CD14-positive monocyte (primary cell): ENCODE measurements around the gene LUZP2. TPM values are rescaled to one million over a fixed set of nuclear protein-coding genes. Genes with fewer than 3 reads are reported as not detected.

Experiments
- DNase-seq, 3 donors: peaks; one replicate each; pipeline ENCODE4 v3.0.0-alpha.2; 2011 to 2022
- H2AFZ ChIP-seq: 2 replicates; pipeline ENCODE4 v1.6.0; 2012; ENCODE audit warnings: mild to moderate bottlenecking, low read depth, low read length, inconsistent platforms; ENCODE audit not compliant: insufficient read depth, poor library complexity, severe bottlenecking
- H3K27ac ChIP-seq, 2 donors: 1 replicate in 1 of 2; 2 replicates in 1 of 2; pipeline ENCODE4 v1.5.1; 2012 to 2013; ENCODE audit warnings: low read length in 2 of 2, control low read depth in 1 of 2, inconsistent platforms in 1 of 2, low read depth in 1 of 2, mild to moderate bottlenecking in 1 of 2
- H3K27me3 ChIP-seq, 2 donors: one replicate each; pipeline versions ENCODE4 v1.6.0 to v1.6.1; 2011 to 2013; ENCODE audit warnings: low read length in 2 of 2; ENCODE audit not compliant: control insufficient read depth in 2 of 2, insufficient read depth in 2 of 2
- H3K36me3 ChIP-seq, 2 donors: replicated peaks in 1 of 2; 1 replicate in 1 of 2; 2 replicates in 1 of 2; pipeline versions ENCODE4 v1.5.1 to v1.6.1; 2012 to 2013; ENCODE audit warnings: low read length in 2 of 2, control low read depth in 1 of 2, inconsistent platforms in 1 of 2, mild to moderate bottlenecking in 1 of 2; ENCODE audit not compliant: insufficient read depth in 2 of 2, control insufficient read depth in 1 of 2
- H3K4me1 ChIP-seq, 2 donors: 1 replicate in 1 of 2; 2 replicates in 1 of 2; pipeline versions ENCODE4 v1.5.1 to v1.6.1; 2012 to 2013; ENCODE audit warnings: low read length in 2 of 2, control low read depth in 1 of 2, inconsistent platforms in 1 of 2, mild to moderate bottlenecking in 1 of 2, moderate library complexity in 1 of 2; ENCODE audit not compliant: insufficient read depth in 2 of 2, control insufficient read depth in 1 of 2
- H3K4me2 ChIP-seq: replicated peaks from 2 replicates; pipeline ENCODE3; 2012; ENCODE audit warnings: low read length, moderate library complexity, mild to moderate bottlenecking; ENCODE audit not compliant: poor library complexity, severe bottlenecking; ENCODE audit errors: extremely low read depth
- H3K4me3 ChIP-seq, 3 experiments: fragments of 200-600 bp in 1 of 3; sonication (generic) in 1 of 3; replicated peaks in 1 of 3; 1 replicate in 2 of 3; 2 replicates in 1 of 3; pipeline ENCODE4 v1.5.1; 2011 to 2013; ENCODE audit warnings: low read length in 3 of 3, mild to moderate bottlenecking in 3 of 3, control low read depth in 2 of 3, low read depth in 2 of 3, inconsistent platforms in 1 of 3, moderate library complexity in 1 of 3
- H3K79me2 ChIP-seq: 2 replicates; pipeline ENCODE4 v1.6.0; 2012; ENCODE audit warnings: mild to moderate bottlenecking, control low read depth, inconsistent platforms, low read length, moderate library complexity; ENCODE audit not compliant: insufficient read depth
- H3K9ac ChIP-seq: 2 replicates; pipeline ENCODE4 v1.6.0; 2017; ENCODE audit warnings: low read length, mild to moderate bottlenecking; ENCODE audit not compliant: insufficient read depth, poor library complexity, severe bottlenecking
- H3K9me3 ChIP-seq, 2 donors: replicated peaks in 1 of 2; 1 replicate in 1 of 2; 2 replicates in 1 of 2; pipeline versions ENCODE4 v1.5.1 to v1.6.1; 2012 to 2013; ENCODE audit warnings: low read length in 2 of 2, control low read depth in 1 of 2; ENCODE audit not compliant: control insufficient read depth in 1 of 2, insufficient read depth in 1 of 2
- H4K20me1 ChIP-seq: 2 replicates; pipeline ENCODE4 v1.6.0; 2012; ENCODE audit warnings: mild to moderate bottlenecking, low read length, control low read depth, moderate library complexity; ENCODE audit not compliant: insufficient read depth
- H3K27ac Mint-ChIP-seq, 7 donors: one replicate each; pipeline ENCODE4 v1.8.0; 2020; ENCODE audit warnings: mild to moderate bottlenecking in 7 of 7, mixed read lengths in 7 of 7, moderate library complexity in 6 of 7, inconsistent platforms in 2 of 7
- H3K27me3 Mint-ChIP-seq, 3 donors: one replicate each; pipeline ENCODE4 v1.8.0; 2021 to 2022; ENCODE audit warnings: low read depth in 3 of 3, mild to moderate bottlenecking in 3 of 3, mixed read lengths in 3 of 3, moderate library complexity in 3 of 3, inconsistent platforms in 1 of 3
- H3K36me3 Mint-ChIP-seq, 2 donors: one replicate each; pipeline ENCODE4 v1.8.0; 2020; ENCODE audit warnings: mixed read lengths in 2 of 2, inconsistent platforms in 1 of 2, mild to moderate bottlenecking in 1 of 2
- H3K4me1 Mint-ChIP-seq: one replicate; pipeline ENCODE4 v1.8.0; 2020; ENCODE audit warnings: mild to moderate bottlenecking, mixed read lengths
- H3K4me3 Mint-ChIP-seq, 2 donors: one replicate each; pipeline ENCODE4 v1.8.0; 2020; ENCODE audit warnings: mild to moderate bottlenecking in 2 of 2, mixed read lengths in 2 of 2, moderate library complexity in 1 of 2
- H3K9me3 Mint-ChIP-seq, 7 donors: one replicate each; pipeline ENCODE4 v1.8.0; 2020 to 2022; ENCODE audit warnings: mixed read lengths in 7 of 7, mild to moderate bottlenecking in 6 of 7, moderate library complexity in 6 of 7, inconsistent platforms in 2 of 7
- whole genome bisulfite sequencing: methylation state at CpG from one replicate; pipeline ENCODE4 v1.1.5; 2013; ENCODE audit warnings: missing lambda C conversion rate; ENCODE audit not compliant: insufficient coverage; 5-methylcytosine and 5-hydroxymethylcytosine counted together
- intact Hi-C, 2 donors: fragments of 100-400 bp; cut with micrococcal nuclease; formaldehyde crosslinking; loops; one replicate each; pipeline versions ENCODE4 v1.15.0 to v1.15.1; 2023
- polyA plus RNA-seq, 3 donors: library from polyadenylated mRNA; depleted of rRNA in 1 of 3; unstranded in 2 of 3; stranded (reverse) in 1 of 3; fragments of 300-500 nt in 2 of 3; fragments of >200 nt in 1 of 3; fragmentation: Illumina TruSeq in 2 of 3; gene quantifications; 1 replicate in 2 of 3; 2 replicates in 1 of 3; pipeline ENCODE4 v1.2.3, GENCODE V29; 2012 to 2021
- TF ChIP-seq, protein P1 (sequence below): fragments of 200-600 bp; IDR thresholded peaks from one replicate; pipeline ENCODE4 v1.8.0; 2022; ENCODE audit warnings: antibody characterized with exemption, mild to moderate bottlenecking

Gene LUZP2
- polyA plus RNA-seq, 3 donors = not detected

DNA sequence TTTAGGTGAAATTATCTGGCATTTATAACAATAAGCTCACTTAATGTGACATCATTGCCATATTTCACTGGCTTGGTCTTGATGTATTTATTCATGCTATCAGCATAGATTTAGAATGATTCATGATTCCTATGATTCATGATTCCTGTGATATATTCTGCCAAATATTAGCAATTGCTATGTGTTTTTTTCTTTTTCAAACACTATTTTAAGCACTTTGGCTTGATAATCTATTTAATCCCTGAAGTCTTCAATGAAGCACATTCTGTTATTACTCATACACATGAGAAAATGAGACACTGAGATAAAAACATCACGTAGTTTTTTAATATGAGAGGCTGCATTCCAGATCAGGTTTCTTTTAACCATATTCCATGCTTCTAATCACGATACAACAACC lies 78.5 kb downstream of the LUZP2 start:
- H3K9me3 ChIP-seq = no peaks in the 10 kb centered on the region
- H3K27ac ChIP-seq = no peak overlapping the region
- no peaks in the 10 kb centered on the region for H3K79me2 ChIP-seq
- intact Hi-C loops = no loop called here
- no peak overlapping the region for H3K4me2 ChIP-seq
- Mint-ChIP-seq H3K27me3 (no peaks in the 10 kb centered on the region), H3K4me1 (no peaks in the 10 kb centered on the region), H3K36me3 (no peaks in the 10 kb centered on the region), H3K27ac (no peak overlapping the region), H3K4me3 (no peak overlapping the region), H3K9me3 (no peaks in the 10 kb centered on the region)
- 100% methylated on average over 1 of the region's 2 CpGs for WGBS
- H2AFZ ChIP-seq = no peak overlapping the region
- no peaks in the 10 kb centered on the region for H3K36me3 ChIP-seq
- H4K20me1 ChIP-seq = no peaks in the 10 kb centered on the region
- H3K27me3 ChIP-seq = no peaks in the 10 kb centered on the region
- no peak for DNase-seq
- no peak overlapping the region for H3K4me3 ChIP-seq
- TF ChIP-seq, protein P1, sequence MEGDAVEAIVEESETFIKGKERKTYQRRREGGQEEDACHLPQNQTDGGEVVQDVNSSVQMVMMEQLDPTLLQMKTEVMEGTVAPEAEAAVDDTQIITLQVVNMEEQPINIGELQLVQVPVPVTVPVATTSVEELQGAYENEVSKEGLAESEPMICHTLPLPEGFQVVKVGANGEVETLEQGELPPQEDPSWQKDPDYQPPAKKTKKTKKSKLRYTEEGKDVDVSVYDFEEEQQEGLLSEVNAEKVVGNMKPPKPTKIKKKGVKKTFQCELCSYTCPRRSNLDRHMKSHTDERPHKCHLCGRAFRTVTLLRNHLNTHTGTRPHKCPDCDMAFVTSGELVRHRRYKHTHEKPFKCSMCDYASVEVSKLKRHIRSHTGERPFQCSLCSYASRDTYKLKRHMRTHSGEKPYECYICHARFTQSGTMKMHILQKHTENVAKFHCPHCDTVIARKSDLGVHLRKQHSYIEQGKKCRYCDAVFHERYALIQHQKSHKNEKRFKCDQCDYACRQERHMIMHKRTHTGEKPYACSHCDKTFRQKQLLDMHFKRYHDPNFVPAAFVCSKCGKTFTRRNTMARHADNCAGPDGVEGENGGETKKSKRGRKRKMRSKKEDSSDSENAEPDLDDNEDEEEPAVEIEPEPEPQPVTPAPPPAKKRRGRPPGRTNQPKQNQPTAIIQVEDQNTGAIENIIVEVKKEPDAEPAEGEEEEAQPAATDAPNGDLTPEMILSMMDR = no peak
- H3K9ac ChIP-seq = no peak overlapping the region
- no peaks in the 10 kb centered on the region for H3K4me1 ChIP-seq

- no peaks in the 10 kb centered on the region for H3K9me3 ChIP-seq
- no peak overlapping the region for H3K4me2 ChIP-seq
- Mint-ChIP-seq H3K27me3 (peaks cover 0 to 2% (median 1%) of the 10 kb centered on the region in 3 donors), H3K27ac (no peak overlapping the region), H3K9me3 (peaks cover 0 to 3% (median 0%) of the 10 kb centered on the region in 7 donors), H3K4me3 (no peak overlapping the region), H3K36me3 (no peaks in the 10 kb centered on the region), H3K4me1 (no peaks in the 10 kb centered on the region)
- no peaks in the 10 kb centered on the region for H3K27me3 ChIP-seq
- H2AFZ ChIP-seq = no peak overlapping the region
- no peak overlapping the region for H3K9ac ChIP-seq
- no peak overlapping the region for H3K4me3 ChIP-seq
- no peaks in the 10 kb centered on the region for H4K20me1 ChIP-seq
- TF ChIP-seq, protein P1 = no peak
- H3K27ac ChIP-seq = no peak overlapping the region
- no peak for DNase-seq
- H3K79me2 ChIP-seq = no peaks in the 10 kb centered on the region
- no peaks in the 10 kb centered on the region for H3K4me1 ChIP-seq
- WGBS = no CpG with 5 or more reads among the region's 1 CpG
- no peaks in the 10 kb centered on the region for H3K36me3 ChIP-seq
- intact Hi-C loops = no loop called here
Observed at GRCh38 chr11:24585192-24585591, 88.3 kb downstream of the LUZP2 start.
